Subcutaneous adipose tissue (tissue), 4 donors: ENCODE results near the gene KDM4B. TPM values are rescaled to one million over a fixed set of nuclear protein-coding genes. Genes with fewer than 3 reads are reported as not detected.

Source experiments
- CTCF ChIP-seq: fragments of 450-650 bp; IDR thresholded peaks from one replicate; pipeline ENCODE4 v1.5.1; 2016; ENCODE audit warnings: low read depth, mild to moderate bottlenecking, control low read depth, antibody characterized with exemption, moderate library complexity
- total RNA-seq, 4 donors: library from RNA; depleted of rRNA; stranded (reverse); fragments of >200 nt; gene quantifications; one replicate each; pipeline ENCODE4 v1.1.0, GENCODE V29; 2016

KDM4B gene
- total RNA-seq, 4 donors from 2014 or later, result 19.4 to 56.1 (median 28.5) TPM

GRCh38 chr19:5093948-5094718 is 125.2 kb downstream of the KDM4B start:
- TF ChIP-seq CTCF, result no peak

- TF ChIP-seq CTCF, result no peak
These were observed 126.1 kb downstream of the KDM4B start for GRCh38 chr19:5094768-5095567.

GRCh38 chr19:5095568-5095850 is 126.6 kb downstream of the KDM4B start:
- TF ChIP-seq CTCF, result no peak

- no peak for TF ChIP-seq CTCF
These were observed 127.6 kb downstream of the KDM4B start for GRCh38 chr19:5096536-5096935.

GRCh38 chr19:5097331-5097930 is 128.5 kb downstream of the KDM4B start:
- TF ChIP-seq CTCF, result no peak

- no peak for TF ChIP-seq CTCF
These were observed 129.2 kb downstream of the KDM4B start for GRCh38 chr19:5097959-5098623.

GRCh38 chr19:5098646-5099045 is 129.7 kb downstream of the KDM4B start:
- no peak for TF ChIP-seq CTCF
